ENCODE data around the gene HERC3. TPM values are rescaled to one million over a fixed set of nuclear protein-coding genes. Genes with fewer than 3 reads are reported as not detected.

Gene HERC3
- total and polyA plus RNA-seq, 2 experiments from 2014 or later = 2.2 to 2.4 TPM

DNA sequence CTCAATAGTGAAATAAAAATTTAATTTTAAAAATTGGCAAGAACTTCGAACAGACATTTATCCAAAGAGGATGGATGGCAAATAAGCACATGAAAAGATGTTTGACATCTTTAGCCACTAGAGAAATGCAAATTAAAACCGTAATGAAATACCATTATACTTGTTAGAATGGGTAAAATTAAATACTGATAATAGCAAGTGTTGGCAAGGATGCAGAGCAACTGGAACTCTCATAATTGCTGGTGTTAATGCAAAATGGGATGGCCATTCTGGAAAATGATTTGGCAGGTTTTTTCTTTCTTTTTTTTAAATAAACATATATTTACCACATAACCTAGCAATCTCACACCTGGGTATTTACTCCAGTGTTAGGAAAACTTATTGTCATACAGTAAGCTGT is 51.7 kb downstream of the HERC3 start:
- Histone ChIP-seq H3K79me2 (replicated peaks; ENCODE audit: insufficient read depth) (no peaks in the 10 kb centered on the region), H3F3A (replicated peaks; ENCODE audit: low read depth) (no peaks in the 10 kb centered on the region), H3K4me2 (no peak overlapping the region), H4K20me1 (replicated peaks; ENCODE audit: insufficient read depth) (no peaks in the 10 kb centered on the region), H2AFZ (no peak overlapping the region), H3K36me3 (ENCODE audit: insufficient read depth) (no peaks in the 10 kb centered on the region), H3K4me1 (ENCODE audit: insufficient read depth) (peaks cover 23% of the 10 kb centered on the region), H3K27me3 (ENCODE audit: insufficient read depth) (no peaks in the 10 kb centered on the region), H3K4me3 (no peak overlapping the region), H3K27ac (ENCODE audit: low read depth) (no peak overlapping the region), H3K9me2 (ENCODE audit: insufficient read depth) (no peaks in the 10 kb centered on the region)
- TF ChIP-seq EZH2 (IDR thresholded peaks at IDR 0.05; ENCODE audit: low read depth, unreplicated experiment) (no peak), STAT1 (IDR thresholded peaks at IDR 0.05; ENCODE audit: unreplicated experiment) (no peak), NANOG (IDR thresholded peaks at IDR 0.05; ENCODE audit: borderline replicate concordance) (no peak), ZNF331 (CRISPR knock-in tag; IDR thresholded peaks at IDR 0.05; ENCODE audit: low read depth) (no peak), JUNB (IDR thresholded peaks at IDR 0.05; ENCODE audit: unreplicated experiment) (no peak), ZNF114 (CRISPR knock-in tag; IDR thresholded peaks at IDR 0.05) (no peak)
- TF ChIP-seq, protein P1, sequence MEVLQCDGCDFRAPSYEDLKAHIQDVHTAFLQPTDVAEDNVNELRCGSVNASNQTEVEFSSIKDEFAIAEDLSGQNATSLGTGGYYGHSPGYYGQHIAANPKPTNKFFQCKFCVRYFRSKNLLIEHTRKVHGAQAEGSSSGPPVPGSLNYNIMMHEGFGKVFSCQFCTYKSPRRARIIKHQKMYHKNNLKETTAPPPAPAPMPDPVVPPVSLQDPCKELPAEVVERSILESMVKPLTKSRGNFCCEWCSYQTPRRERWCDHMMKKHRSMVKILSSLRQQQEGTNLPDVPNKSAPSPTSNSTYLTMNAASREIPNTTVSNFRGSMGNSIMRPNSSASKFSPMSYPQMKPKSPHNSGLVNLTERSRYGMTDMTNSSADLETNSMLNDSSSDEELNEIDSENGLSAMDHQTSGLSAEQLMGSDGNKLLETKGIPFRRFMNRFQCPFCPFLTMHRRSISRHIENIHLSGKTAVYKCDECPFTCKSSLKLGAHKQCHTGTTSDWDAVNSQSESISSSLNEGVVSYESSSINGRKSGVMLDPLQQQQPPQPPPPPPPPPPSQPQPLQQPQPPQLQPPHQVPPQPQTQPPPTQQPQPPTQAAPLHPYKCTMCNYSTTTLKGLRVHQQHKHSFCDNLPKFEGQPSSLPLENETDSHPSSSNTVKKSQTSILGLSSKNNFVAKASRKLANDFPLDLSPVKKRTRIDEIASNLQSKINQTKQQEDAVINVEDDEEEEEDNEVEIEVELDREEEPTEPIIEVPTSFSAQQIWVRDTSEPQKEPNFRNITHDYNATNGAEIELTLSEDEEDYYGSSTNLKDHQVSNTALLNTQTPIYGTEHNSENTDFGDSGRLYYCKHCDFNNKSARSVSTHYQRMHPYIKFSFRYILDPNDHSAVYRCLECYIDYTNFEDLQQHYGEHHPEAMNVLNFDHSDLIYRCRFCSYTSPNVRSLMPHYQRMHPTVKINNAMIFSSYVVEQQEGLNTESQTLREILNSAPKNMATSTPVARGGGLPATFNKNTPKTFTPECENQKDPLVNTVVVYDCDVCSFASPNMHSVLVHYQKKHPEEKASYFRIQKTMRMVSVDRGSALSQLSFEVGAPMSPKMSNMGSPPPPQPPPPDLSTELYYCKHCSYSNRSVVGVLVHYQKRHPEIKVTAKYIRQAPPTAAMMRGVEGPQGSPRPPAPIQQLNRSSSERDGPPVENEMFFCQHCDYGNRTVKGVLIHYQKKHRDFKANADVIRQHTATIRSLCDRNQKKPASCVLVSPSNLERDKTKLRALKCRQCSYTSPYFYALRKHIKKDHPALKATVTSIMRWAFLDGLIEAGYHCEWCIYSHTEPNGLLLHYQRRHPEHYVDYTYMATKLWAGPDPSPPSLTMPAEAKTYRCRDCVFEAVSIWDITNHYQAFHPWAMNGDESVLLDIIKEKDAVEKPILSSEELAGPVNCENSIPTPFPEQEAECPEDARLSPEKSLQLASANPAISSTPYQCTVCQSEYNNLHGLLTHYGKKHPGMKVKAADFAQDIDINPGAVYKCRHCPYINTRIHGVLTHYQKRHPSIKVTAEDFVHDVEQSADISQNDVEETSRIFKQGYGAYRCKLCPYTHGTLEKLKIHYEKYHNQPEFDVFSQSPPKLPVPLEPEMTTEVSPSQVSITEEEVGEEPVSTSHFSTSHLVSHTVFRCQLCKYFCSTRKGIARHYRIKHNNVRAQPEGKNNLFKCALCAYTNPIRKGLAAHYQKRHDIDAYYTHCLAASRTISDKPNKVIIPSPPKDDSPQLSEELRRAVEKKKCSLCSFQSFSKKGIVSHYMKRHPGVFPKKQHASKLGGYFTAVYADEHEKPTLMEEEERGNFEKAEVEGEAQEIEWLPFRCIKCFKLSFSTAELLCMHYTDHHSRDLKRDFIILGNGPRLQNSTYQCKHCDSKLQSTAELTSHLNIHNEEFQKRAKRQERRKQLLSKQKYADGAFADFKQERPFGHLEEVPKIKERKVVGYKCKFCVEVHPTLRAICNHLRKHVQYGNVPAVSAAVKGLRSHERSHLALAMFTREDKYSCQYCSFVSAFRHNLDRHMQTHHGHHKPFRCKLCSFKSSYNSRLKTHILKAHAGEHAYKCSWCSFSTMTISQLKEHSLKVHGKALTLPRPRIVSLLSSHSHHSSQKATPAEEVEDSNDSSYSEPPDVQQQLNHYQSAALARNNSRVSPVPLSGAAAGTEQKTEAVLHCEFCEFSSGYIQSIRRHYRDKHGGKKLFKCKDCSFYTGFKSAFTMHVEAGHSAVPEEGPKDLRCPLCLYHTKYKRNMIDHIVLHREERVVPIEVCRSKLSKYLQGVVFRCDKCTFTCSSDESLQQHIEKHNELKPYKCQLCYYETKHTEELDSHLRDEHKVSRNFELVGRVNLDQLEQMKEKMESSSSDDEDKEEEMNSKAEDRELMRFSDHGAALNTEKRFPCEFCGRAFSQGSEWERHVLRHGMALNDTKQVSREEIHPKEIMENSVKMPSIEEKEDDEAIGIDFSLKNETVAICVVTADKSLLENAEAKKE (CRISPR knock-in tag; IDR thresholded peaks at IDR 0.05) = no peak
- TF ChIP-seq, protein P2, sequence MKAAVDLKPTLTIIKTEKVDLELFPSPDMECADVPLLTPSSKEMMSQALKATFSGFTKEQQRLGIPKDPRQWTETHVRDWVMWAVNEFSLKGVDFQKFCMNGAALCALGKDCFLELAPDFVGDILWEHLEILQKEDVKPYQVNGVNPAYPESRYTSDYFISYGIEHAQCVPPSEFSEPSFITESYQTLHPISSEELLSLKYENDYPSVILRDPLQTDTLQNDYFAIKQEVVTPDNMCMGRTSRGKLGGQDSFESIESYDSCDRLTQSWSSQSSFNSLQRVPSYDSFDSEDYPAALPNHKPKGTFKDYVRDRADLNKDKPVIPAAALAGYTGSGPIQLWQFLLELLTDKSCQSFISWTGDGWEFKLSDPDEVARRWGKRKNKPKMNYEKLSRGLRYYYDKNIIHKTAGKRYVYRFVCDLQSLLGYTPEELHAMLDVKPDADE (IDR thresholded peaks at IDR 0.05) = no peak
- TF ChIP-seq, protein P3, sequence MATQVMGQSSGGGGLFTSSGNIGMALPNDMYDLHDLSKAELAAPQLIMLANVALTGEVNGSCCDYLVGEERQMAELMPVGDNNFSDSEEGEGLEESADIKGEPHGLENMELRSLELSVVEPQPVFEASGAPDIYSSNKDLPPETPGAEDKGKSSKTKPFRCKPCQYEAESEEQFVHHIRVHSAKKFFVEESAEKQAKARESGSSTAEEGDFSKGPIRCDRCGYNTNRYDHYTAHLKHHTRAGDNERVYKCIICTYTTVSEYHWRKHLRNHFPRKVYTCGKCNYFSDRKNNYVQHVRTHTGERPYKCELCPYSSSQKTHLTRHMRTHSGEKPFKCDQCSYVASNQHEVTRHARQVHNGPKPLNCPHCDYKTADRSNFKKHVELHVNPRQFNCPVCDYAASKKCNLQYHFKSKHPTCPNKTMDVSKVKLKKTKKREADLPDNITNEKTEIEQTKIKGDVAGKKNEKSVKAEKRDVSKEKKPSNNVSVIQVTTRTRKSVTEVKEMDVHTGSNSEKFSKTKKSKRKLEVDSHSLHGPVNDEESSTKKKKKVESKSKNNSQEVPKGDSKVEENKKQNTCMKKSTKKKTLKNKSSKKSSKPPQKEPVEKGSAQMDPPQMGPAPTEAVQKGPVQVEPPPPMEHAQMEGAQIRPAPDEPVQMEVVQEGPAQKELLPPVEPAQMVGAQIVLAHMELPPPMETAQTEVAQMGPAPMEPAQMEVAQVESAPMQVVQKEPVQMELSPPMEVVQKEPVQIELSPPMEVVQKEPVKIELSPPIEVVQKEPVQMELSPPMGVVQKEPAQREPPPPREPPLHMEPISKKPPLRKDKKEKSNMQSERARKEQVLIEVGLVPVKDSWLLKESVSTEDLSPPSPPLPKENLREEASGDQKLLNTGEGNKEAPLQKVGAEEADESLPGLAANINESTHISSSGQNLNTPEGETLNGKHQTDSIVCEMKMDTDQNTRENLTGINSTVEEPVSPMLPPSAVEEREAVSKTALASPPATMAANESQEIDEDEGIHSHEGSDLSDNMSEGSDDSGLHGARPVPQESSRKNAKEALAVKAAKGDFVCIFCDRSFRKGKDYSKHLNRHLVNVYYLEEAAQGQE (IDR thresholded peaks at IDR 0.05; ENCODE audit: unreplicated experiment) = no peak
- Mint-ChIP-seq H3K4me1 (peaks cover 31% of the 10 kb centered on the region), H3K9me3 (peaks cover 8% of the 10 kb centered on the region; the same call in 2 of the 3 replicates), H3K36me3 (ENCODE audit: low read depth) (no peaks in the 10 kb centered on the region; the same call in 2 of the 3 replicates), H3K27me3 (ENCODE audit: insufficient read depth, low read depth, poor library complexity) (peaks cover 4% of the 10 kb centered on the region), H3K27ac (no peak overlapping the region), H3K4me3 (no peak overlapping the region)
- ATAC-seq (no peak), DNase-seq (ENCODE audit: low spot score) (no peak)
